KOPT-K1 (cell line): ENCODE results near the gene CFAP53.

Experiments used
- H3K27ac ChIP-seq: fragments of 200-600 bp; sonication (generic); 2 replicates; pipeline ENCODE4 v1.5.1; 2016; ENCODE audit warnings: antibody characterized with exemption, mild to moderate bottlenecking, low read depth, low read length; ENCODE audit not compliant: poor library complexity, severe bottlenecking
- H3K36me3 ChIP-seq: fragments of 200-600 bp; sonication (generic); 2 replicates; pipeline ENCODE4 v1.5.1; 2017; ENCODE audit warnings: antibody characterized with exemption, mild to moderate bottlenecking, low read length, moderate library complexity; ENCODE audit not compliant: insufficient read depth
- H3K9me3 ChIP-seq: fragments of 200-600 bp; sonication (generic); 2 replicates; pipeline ENCODE4 v1.5.1; 2017; ENCODE audit warnings: antibody characterized with exemption, low read length, mild to moderate bottlenecking; ENCODE audit not compliant: insufficient read depth, poor library complexity, severe bottlenecking

Gene CFAP53

GRCh38 chr18:50282521-50283335 lies 16.4 kb upstream of the CFAP53 start:
- Histone ChIP-seq H3K27ac (peak overlapping the region; percentile 90), H3K9me3 (no peaks in the 10 kb centered on the region), H3K36me3 (peaks cover 60% of the 10 kb centered on the region)

GRCh38 chr18:50281972-50282520 lies 15.8 kb upstream of the CFAP53 start:
- H3K36me3 ChIP-seq, result peaks cover 64% of the 10 kb centered on the region

GRCh38 chr18:50281295-50281971 lies 15.1 kb upstream of the CFAP53 start, which contains the start of gene MBD1:
Gene MBD1 (minus strand): TSS chr18:50281523. CDS start chr18:50279992, 1,531 bp downstream.
- Histone ChIP-seq H3K9me3 (no peaks in the 10 kb centered on the region), H3K27ac (peak within 1 kb of the TSS; percentile 90), H3K36me3 (peaks cover 70% of the 10 kb centered on the region)

More at GRCh38 chr18:50281972-50282520, 15.8 kb upstream of the CFAP53 start:
- Histone ChIP-seq H3K9me3 (no peaks in the 10 kb centered on the region), H3K27ac (peak overlapping the region; percentile 90)

GRCh38 chr18:50280707-50281294 lies 14.5 kb upstream of the CFAP53 start:
- Histone ChIP-seq H3K36me3 (peaks cover 74% of the 10 kb centered on the region), H3K9me3 (no peaks in the 10 kb centered on the region), H3K27ac (peak overlapping the region; percentile 90)

GRCh38 chr18:50279752-50280151 lies 13.5 kb upstream of the CFAP53 start:
- Histone ChIP-seq H3K9me3 (no peaks in the 10 kb centered on the region), H3K36me3 (peaks cover 74% of the 10 kb centered on the region)

GRCh38 chr18:50277942-50278341 lies 11.6 kb upstream of the CFAP53 start:
- H3K27ac ChIP-seq, result no peak overlapping the region
- no peaks in the 10 kb centered on the region for H3K9me3 ChIP-seq
- peaks cover 74% of the 10 kb centered on the region for H3K36me3 ChIP-seq

More at GRCh38 chr18:50279752-50280151, 13.5 kb upstream of the CFAP53 start:
- no peak overlapping the region for H3K27ac ChIP-seq

GRCh38 chr18:50276452-50276851 lies 10.2 kb upstream of the CFAP53 start:
- H3K27ac ChIP-seq, result no peak overlapping the region
- H3K9me3 ChIP-seq, result no peaks in the 10 kb centered on the region
- H3K36me3 ChIP-seq, result peaks cover 80% of the 10 kb centered on the region

GRCh38 chr18:50275503-50276036 lies 9.3 kb upstream of the CFAP53 start:
- no peak overlapping the region for H3K27ac ChIP-seq
- H3K9me3 ChIP-seq, result no peaks in the 10 kb centered on the region
- peaks cover 88% of the 10 kb centered on the region for H3K36me3 ChIP-seq

- H3K36me3 ChIP-seq, result peaks cover 95% of the 10 kb centered on the region
- no peak overlapping the region for H3K27ac ChIP-seq
- H3K9me3 ChIP-seq, result no peaks in the 10 kb centered on the region
Observed at GRCh38 chr18:50274941-50275340, 8.6 kb upstream of the CFAP53 start.

- Histone ChIP-seq H3K27ac (no peak overlapping the region), H3K36me3 (peaks cover 96% of the 10 kb centered on the region), H3K9me3 (no peaks in the 10 kb centered on the region)
Observed at GRCh38 chr18:50274044-50274442, 7.7 kb upstream of the CFAP53 start.

GRCh38 chr18:50273203-50274043 lies 7.1 kb upstream of the CFAP53 start:
- Histone ChIP-seq H3K36me3 (peaks cover 97% of the 10 kb centered on the region), H3K9me3 (no peaks in the 10 kb centered on the region), H3K27ac (no peak overlapping the region)

GRCh38 chr18:50272568-50272967 lies 6.3 kb upstream of the CFAP53 start:
- Histone ChIP-seq H3K36me3 (peaks cover 97% of the 10 kb centered on the region), H3K27ac (no peak overlapping the region), H3K9me3 (no peaks in the 10 kb centered on the region)

- Histone ChIP-seq H3K27ac (no peak overlapping the region), H3K9me3 (no peaks in the 10 kb centered on the region), H3K36me3 (peaks cover 59% of the 10 kb centered on the region)
Observed at GRCh38 chr18:50268022-50268747, 1.9 kb upstream of the CFAP53 start.
